HG02840 (cell line): Measurements from ENCODE around the gene GRAMD2A.

ENCODE experiments used
- ATAC-seq: cut with Tn5 transposase; IDR thresholded peaks from one replicate; pipeline ENCODE4 v1.9.1; 2021; ENCODE audit warnings: mild to moderate bottlenecking, moderate library complexity, moderate number of reproducible peaks; ENCODE audit not compliant: unreplicated experiment, low FRiP score

GRAMD2A gene

DNA sequence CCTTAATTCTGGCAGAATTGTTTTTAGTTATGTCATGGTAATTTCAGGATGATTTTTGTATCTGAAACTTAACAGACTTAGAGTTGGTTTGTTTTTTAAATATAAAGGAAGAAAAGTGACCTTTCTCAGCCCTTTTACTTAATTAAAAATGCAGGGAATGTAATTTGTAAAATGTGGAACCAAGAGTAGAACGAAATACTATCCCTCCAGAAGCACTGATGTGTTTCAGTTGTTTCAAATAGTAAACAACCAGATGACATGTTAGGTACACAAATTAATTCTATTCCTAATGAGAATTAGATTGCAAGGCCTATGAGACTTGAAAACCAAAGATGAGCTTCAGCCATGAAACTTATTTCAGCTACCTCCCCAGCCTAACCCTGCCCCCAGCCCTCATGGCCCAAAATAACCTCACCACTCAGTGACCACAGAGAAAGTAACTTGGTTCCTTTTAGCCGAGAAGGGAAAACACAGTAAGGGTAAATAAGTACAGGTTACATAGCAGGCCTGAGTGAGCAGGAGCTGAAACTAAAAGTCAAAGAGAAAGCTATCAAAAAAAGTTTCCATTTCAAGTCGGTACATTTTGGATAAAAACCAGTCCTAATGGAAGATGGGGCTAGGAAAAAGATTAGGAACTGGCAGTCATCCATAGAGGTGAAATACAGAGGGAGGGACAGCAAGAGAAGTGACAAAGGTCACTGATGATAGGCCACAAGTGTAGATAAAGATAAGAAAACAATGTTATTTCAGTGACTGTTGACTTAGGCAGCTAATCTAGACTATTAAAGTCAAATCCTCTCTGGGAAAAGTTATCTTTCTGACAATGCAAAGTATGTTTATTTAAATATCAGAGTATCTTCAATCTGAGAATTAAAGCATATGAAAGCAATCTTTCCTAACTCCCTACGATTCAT, 56.2 kb downstream of the GRAMD2A start:
- ATAC-seq = peak; percentile 99

DNA sequence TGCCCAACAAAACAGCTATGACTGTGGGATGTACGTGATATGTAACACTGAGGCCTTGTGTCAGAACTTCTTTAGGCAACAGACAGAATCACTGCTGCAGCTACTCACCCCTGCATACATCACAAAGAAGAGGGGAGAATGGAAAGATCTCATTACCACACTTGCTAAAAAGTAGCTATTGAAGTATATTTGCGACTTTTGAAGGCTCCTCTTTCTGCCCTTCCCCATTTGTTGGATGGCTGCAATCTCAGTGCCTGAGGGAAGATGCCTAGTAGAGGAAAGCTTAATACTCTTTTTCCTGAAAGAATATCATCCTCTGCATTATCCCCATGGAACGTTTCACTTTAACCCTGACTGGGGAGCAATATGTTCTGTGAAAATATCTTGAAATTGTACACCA, 57.5 kb downstream of the GRAMD2A start:
- ATAC-seq = no peak

DNA sequence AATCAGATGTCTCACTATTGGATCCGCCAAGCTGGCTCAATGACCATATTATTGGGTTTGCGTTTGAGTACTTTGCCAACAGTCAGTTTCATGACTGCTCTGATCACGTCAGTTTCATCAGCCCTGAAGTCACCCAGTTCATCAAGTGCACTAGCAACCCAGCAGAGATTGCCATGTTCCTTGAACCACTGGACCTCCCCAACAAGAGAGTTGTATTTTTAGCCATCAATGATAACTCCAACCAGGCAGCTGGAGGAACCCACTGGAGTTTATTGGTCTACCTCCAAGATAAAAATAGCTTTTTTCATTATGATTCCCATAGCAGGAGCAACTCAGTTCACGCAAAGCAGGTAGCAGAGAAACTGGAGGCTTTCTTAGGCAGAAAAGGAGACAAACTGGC, 57.9 kb downstream of the GRAMD2A start:
- ATAC-seq = no peak

DNA sequence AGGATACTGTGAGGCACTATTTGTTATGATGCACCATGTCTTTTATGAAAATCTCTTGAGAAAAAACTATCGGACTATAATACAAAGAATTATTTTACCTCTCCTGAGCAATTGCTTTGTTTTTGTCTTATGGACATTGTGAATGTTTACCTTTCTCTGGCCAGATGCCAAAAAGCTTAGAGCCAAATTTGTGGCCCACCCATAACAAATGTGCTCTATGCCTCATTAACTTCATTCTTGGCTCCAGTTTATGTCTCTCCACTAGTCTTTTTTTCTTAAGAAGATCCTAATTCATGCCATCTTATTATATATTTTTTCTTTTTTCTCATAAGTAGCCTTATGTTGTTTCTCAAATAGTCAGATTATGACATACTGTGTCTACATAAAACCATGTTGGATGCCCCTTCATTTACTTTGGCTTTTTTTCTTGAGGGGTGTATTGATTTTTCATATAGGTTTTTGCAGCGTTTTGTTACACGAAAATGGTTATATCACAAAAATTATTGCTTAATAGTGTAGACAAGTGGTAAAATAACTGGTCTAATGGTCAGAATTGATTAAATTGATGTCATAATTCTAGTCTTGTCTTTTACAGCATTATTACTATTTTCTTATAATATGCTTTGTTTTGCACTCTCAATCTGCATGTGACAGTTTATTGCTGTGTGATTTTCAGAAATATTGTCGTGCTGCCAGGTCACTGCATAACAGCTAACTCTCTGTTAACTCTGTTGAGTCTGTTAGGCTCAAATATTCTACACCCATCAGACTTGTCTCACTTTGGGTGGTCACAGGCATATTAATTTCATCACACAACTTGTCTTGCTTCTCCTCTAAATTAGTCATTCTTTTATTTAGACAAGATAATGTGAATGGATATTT, 61.2 kb downstream of the GRAMD2A start:
- ATAC-seq = no peak

DNA sequence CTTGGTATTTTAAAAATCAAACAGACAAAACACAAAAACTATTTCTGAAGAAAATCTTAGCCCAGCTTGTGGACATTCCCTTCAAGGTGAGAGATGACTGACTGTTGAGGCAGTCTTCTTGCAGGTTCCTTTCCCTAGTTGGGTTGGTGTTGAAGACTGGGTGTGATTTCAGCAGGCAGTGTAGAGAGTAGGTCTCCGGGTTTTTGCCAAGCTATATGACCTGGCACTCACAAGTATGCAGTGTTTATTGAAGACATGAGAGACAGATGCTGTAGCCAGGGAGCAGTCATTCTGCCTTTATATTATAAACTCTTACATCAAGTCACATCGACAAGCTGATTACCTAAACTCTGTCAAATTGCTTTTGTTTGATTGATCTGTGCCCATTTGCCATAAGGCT, 61.9 kb downstream of the GRAMD2A start:
- ATAC-seq = no peak

DNA sequence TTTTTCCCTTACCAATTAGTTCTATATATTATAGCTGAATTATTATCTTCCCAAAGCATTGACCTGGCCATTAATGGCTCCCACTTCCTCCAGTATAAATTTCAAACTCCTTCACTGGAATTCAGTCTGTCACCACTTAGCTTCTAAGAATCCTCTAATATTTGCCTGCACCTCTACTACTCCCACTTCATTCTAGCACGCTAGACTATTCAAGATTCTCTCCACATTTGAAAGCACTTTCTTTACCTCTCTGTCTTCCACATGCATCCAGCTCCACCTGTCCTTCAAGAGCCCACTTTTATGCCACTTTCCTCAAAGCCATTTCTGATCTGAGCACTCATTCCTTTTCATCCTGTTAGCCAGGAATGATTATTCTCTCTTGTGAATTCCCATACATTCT, 64.4 kb downstream of the GRAMD2A start:
- ATAC-seq = no peak

DNA sequence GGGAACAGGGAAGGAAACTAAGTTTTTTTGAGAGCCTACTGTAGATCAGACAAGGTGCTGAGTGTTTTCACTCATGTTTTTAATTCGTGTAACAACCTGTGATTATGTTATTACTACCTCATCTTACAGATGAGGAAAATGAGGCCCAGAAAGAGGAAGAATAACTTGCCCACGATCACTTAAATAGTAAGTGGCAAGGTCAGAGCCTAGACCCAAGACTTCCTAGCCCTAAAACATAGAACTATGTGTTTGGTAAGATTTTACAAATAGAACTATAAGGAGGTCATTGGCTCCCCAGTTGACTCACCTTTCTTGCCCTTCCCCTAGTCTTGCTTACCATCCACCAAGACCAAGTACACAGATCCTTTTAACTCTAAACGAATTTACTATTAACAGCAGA, 65.7 kb downstream of the GRAMD2A start:
- no peak for ATAC-seq

DNA sequence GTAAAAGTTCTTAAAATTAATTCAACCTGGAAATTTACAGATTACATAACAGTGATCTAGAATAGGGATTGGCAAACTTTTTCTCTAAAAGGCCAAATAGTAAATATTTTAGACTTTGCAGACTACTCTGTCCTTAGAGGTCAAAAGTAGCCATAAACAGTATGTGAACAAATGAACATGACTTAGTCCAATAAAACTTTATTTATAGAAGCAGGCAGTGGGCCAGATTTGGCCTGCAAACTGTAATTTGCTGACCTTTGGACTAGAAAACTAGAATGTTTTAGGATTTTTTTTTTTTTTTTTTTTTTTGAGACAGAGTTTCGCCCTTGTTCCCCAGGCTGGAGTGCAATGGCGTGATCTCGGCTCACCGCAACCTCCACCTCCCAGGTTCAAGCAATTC, 67.3 kb downstream of the GRAMD2A start:
- no peak for ATAC-seq

DNA sequence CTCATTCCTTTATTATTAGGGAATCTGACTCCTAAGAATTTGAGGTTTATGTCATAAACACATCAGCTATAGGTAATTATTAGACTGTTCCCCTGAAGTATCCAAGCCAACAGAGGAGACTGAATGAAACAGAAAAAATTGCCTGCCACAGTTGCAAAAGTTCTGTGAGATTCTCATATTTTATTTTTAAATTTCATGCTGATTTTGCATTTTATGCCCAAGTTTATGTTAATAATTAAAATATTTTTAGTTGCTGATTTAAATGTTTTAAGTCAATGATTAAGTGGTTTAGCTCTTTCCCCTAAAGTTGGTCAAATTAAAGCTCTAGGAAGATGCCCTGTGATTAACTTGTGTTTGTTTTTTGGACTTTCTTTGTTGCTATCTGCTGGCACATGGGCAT, 69.2 kb downstream of the GRAMD2A start:
- no peak for ATAC-seq

DNA sequence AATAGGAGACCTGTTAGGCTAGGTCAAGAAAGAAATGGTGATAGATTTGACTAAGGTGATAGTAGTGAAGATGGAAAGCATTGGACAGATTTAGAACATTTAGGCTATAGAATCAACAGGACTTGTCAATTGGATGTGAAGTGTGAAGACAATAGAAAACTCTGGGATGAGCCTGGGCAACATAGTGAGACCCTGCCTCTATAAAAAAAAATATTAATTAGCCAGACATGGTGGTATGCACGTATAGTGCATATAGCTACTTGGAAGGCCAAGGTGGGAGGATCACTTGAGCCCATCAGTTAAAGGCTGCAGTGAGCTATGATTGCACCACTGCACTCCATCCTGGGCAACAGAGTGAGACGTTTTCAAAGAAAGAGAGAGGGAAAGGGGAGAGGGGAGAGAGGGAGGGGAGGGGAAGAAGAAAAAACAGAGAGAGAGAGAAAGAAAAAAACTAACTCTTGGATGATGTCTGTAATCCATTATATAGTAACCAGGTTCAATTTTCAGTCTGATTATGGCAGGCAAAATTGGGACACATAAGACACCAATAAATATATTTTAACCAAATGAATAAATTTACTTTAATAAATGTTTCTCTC, 69.8 kb downstream of the GRAMD2A start:
- ATAC-seq = no peak

DNA sequence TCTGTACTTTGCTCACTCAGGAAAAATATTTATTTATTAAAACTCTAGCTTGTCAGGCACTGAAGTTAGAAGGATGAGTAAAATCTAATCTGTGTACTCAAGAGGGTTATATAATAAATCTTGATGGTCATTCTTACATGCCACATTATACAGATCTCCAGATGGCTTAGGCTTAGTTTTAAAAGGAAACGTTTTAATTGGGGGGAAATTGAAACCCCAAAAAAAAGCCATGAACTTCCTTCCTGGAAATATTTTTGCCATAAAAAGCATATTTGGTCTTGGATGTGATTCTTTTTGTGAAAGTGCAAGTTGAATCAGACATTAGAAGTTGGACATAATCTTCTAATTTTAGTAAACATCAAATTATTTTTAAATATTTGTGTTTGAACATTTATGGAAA, 73.4 kb downstream of the GRAMD2A start:
- no peak for ATAC-seq

DNA sequence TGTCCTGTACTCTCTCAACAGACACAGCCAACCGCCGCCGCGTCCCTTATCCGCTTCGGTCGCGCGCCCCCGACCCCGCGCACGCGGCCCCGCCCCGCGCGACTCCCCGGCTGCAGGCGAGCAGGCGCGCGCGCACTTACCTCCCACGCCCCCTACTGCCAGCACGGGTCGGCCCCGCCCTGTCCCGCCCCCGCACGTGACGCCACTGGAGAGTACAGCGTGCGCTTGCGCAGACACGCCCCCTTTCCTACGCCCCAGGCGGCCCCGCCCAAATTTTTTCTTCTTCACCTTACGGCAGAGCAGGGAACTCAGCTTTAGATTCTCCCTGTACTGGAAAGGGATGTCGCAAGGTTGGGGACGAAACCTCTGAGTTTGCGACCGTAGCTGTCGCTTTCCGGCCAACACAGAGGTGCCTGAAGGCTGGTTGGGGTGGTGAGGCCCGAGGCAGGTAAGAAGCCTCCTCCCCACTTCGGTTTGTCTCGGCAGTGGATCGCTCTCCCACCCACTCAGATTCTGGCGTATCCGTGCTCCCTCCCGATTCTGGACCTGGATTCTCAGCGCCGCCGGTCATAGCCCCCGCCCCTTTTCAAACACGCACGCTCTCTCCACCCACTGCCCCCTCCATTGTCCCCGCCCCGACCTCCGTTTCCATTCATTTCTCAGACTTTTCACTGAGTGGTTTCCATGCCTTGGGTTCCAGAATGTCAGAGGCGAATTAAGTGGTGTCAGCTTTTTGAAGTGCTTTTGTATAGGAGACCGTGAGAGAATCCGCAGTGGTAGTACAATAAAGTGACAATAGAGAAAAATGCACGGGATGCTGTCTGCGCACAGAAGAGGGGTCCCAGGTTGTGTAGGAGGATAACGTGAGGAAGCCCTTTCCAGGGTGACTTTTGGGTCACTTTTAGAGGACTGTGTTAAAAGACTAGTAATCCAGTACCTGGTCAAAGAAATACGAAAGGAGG, 79.3 kb downstream of the GRAMD2A start, which contains the start of the genes MYO9A and SENP8:
Gene MYO9A (minus strand): TSS at position 134 of the 962 bp plus-strand sequence. CDS start 71,587 bp downstream, outside the sequence.
Gene SENP8 (plus strand): TSS at position 387 of the 962 bp plus-strand sequence. CDS start 21,221 bp downstream, outside the sequence.
- ATAC-seq = peak; percentile 73

DNA sequence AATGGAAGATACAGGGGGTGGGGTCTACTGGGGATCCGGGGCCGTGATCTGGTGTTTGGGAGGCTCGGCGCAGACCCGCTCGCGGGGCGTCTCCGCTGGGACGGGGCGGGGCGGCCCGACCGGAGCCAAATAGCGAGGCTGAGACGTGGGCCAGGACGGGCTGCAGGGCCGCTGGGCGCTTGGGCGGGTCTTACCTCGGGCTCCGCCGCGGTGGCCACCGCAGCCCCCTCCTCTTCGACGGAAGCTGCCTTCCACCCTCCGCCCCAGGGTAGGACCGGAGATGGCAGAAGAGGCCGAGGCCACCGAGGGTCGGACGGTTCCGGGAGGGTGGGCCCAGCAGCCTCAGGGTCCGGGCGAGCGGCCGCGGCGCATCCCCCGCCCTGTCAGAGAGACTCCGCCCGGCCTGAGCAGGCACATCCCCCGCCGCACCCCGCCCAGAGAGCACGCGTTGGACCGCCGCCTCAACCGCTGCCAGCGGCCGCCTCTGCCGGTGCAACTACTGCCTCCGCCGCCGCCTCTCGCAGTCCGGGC, 80.0 kb downstream of the GRAMD2A start:
- peak; percentile 65 for ATAC-seq

DNA sequence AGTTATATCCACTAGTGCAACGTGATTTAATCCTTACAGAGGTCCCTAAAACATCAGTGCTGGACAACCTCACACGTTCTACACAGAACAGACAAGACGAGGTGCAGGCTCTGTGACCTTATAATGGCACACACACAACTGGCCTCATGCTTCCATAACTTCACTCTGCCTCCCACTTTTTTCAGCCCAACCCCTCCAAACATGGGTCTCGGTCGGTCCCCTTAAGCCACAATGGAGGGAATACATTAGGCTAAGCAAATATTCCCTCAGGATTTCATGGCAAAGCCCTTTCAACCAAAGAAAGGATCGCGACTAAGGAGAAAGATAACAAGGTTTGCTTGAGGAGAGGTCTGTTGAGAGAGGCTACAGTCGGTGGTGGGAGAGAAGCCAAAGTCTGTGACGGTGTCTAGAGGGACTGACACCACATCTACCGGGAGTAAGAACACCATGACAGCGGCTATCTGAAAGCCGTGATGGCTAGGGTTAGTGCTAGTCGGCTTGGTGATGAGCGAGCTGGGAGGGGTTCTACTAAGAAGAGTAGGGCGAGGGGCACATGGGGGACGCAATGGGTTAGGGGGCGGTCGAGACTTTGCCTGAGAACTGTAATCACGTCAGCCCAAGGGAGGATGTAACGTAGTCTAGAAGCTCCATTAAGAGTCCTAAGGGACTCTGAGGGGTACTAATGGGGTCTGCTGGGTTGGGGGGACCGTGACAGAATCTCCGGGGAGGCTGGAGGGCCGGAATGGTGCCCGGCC, 80.7 kb downstream of the GRAMD2A start:
- ATAC-seq = no peak

DNA sequence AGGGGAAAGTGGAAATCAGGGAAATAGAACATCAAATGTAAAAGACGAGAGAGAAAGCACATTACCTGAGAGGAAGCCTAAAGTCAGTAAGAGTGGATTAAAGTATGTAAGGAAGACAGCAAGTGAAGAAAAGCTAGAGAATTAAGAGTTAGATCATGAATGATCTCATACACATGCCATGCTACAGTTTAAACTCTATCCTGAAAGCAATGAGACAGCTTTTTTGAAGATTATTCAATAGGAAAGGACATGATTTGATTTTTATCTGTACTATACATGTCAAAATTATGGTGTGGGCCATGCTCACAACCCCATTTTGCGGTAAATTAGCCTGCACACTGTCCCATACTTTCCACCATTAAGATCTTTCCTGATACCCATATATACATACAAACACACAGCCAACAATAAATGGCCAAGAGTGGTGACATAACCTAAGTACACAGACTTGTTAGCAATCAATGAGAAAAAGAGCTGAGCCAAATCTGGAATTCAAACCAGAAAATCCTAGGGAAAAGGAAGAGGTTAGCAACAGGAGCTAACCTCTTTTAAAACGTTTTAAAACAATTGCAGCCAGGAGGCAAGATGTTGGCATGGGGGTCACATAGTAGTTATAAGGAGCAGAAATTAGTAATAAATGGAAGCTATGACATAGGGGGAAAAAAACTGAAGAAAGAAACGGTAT, 84.1 kb downstream of the GRAMD2A start:
- no peak for ATAC-seq

DNA sequence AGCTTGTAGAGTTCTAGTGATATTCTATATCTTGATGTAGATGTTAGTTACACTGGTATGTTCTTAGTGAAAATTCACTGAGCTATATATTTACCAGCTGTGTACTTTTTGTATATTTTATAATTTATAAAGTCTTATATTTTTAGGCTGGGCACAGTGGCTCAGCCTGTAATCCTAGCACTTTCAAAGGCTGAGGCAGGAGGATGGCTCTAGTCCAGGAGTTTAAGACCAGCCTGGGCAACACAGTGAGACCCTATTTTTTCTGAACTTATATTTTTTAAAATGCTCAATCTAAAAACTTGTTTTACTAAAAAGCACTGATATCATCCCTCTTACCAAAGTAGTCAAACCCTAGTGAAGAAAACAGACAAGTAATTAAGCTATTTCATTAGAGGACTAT, 84.8 kb downstream of the GRAMD2A start:
- no peak for ATAC-seq

DNA sequence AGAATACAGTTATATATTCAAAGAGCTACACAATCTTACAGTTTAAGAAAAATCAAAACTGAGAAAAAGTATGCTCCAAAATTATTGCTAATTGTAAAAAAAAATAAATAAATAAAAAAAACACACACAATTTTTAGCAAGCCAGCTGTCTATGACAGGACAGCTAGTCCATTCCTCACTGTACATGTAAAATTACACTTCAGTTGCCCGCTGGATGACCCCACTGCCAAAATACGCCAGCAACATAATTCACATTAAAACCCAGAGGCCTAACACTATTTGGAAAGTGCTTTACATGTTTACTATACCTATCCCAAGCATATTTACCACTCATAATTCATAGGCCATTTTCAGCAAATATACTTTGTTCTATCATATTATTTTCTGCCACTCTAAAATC, 85.5 kb downstream of the GRAMD2A start:
- no peak for ATAC-seq

DNA sequence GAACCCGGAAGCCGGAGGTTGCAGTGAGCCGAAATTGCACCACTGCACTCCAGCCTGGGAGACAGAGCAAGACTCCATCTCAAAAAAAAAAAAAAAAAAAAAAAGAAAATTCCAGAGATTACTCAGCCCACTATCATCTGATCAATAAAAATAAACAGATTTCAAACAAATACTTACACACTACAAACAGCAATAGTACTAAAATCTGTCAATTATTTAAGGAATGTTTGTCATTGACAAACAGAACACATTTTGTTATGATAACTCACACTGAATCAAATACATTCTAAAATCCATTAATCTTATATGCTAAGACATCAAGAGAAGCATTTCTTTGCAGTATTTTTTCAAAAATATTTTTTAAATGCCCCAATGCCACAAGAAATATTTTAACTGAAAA, 87.2 kb downstream of the GRAMD2A start:
- ATAC-seq = no peak
